ENCODE data around the gene CTIF. TPM values are rescaled to one million over a fixed set of nuclear protein-coding genes. Genes with fewer than 3 reads are reported as not detected.
"Not testable (repeated sequence)": the region's sequence is repeated elsewhere in the genome, so short reads cannot be mapped to it uniquely, and the experiment has no call there.

Gene CTIF
- total RNA-seq, 1 experiment from 2014 or later: 23.8 TPM

DNA sequence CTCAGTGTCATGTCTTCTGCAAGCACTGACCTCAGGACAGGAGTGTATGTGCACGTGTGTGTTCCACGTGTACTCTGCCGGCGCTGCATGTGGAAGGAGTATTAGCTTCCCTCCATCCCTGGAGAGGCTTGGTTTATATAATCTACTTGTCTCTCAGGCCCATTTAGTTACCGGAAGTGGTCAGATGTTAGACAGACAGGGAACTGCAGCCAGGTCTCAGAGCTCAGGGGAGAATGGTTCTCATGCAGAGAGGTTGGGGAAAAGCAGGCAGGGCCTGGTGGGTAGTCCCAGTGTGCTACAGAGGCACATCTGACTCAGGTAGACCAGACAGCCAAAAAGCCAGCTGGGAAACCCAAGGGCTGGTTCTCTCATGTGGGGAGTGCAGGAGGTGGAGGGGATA, 167.9 kb downstream of the CTIF start:
- no peak for DNase-seq (ENCODE audit: low spot score)

DNA sequence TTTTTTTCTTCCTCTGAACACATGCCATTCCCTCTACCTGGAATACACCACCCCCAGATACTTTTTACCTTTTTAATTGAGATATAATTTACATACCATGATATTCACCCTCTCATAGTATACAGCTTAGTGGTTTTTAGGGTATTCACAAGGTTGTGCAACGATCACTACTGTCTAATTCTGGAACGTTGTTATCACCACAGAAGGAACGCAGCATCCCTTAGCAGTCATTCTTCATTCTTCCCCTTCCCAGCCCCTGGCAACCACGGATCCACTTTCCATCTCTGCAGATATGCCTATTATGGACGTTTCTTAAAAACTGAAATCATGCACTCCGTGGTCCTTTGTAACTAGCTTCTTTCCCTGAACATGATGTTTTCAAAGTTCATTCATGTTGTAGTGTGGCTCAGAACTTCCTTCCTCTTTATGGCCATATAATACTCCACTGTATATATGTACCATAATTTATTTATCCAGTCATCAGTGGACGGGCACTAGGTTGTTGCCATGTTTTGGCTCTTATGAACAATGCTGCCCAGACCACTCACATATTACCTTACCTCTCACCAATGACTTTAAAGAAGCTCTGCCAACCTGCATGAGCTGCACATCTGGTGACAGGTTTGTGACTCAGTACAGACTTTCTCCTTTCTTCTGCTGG, 168.9 kb downstream of the CTIF start:
- DNase-seq (ENCODE audit: low spot score): no peak

DNA sequence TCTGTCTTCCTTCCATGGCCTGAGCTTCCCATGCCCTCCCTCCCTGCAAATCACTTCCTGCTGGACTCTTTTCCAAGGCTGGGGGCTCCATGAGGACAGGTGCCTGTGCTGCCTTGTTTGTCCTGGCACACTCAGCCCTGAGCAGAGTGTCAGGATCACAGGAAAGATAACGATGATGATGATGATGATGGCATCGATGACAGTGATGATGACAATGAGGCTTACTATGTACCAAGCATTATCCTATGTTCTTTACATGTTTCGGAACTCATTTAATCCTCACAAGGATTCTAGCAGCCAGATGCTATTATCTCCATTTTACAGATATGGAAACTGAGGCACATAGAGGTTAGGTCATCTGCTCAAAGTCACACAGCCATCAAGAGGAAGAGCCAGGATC, 170.0 kb downstream of the CTIF start:
- DNase-seq (ENCODE audit: low spot score): no peak

DNA sequence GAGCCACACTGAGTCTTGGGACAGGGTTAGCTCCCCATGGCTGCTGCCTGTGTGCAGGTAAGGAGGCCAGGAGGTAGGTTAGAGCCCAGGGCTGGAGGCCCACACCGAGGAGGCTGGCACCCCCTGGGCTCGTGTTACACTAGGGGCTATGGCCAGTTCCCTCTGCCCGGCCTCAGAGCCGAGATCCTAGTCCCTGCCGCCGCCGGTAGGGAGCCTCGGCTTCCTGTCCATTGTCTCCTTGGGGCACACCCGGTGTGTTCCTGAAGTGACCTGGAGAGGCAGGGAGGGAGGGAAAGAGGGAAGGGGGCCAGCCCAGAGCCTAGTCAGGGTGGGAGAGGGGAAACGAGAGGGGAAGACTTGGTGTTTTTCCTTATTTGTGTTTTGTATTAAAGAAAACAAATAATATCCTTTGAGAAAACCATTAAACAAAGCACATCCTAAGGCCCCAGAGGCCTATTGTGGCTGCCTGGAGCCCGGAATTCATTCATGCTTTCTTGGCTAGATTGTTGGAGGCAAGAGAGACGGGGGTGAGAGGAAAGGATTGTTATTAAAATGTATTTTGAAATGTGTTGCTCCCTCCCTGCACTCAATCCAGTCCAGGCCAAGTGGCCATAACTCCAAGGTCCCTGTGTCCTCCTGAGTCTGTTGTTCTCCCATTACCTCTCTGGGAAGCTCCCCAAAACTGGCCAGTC, 170.7 kb downstream of the CTIF start:
- no peak for DNase-seq (ENCODE audit: low spot score)

DNA sequence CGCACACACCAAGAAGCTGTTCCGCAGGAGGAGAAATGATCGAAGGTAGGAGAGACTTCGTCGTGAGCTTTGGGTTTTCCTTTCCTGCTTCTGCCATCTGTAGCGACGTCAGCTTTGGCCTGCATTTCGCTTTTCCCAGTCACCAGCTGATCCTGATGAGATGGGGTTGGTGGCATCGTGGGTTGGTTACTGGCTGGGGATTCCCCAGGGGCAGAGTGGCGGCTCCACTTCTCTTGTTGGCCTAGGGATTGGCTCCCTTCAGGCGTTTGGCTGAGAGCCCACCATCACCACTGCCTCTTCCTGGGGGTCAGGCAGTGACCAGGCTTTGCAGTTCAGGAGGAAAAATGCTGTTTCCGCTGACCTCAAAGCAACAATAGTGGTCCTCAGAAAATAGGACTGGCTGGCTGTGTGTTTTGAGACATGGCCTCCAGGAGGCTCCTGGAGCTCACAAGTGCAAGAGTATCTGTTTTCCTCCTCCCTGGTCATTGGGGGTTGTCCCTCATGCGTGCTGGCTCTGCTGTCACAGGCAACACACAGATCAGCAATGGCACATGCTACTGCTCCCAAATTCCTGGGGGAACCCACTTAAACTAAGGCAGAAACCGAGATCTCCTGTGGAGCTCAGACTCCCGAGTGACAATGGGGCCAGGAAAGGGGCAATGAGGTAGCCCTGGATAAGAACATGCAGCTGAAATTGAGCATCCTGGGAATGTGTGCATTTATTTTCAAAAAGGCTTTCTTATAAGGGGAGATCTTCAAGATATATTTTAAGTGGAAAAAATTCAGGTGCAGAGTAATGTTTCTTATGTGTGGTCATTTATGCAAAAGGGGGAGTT, 173.0 kb downstream of the CTIF start:
- DNase-seq (ENCODE audit: low spot score): peak; percentile 15

DNA sequence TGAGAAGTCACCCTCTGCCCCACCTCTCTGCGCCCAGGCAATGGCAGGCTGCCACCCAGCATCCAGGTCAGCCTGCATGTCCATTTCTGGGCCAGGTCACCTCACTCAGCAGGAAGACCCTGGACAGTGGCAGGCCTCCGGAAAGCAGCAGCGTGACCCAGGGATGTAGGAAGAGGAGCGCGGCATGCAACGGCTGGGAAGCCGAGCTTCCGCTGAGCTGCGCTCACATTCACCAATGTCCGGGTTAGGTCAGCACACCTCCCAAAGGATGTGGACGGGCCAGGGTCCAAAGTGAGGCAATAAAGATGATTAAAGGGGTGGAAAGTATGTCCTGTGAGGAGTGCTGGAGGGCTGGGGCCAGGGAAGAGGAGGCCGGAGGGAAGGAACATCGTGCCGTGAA, 174.5 kb downstream of the CTIF start:
- no peak for DNase-seq (ENCODE audit: low spot score)

DNA sequence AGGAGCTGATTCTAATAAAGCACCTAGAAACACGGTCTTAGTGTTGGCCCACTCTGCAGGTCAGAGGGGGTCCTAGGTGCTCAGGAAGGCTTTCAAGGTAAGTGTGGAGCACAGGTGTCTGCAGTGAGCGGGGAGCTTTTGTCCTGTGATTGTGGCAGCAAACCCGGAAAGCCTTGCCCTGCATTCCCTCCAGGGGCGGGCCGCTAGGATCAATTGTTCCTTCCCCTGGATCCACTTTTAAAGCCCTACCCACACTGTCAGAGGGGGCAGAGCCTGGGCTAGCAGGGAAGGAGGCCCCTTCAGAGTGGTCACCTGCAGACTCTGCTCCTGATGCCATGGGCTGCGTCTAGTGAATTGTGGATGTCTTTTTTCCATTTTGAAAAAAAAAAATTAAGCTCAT, 176.0 kb downstream of the CTIF start:
- DNase-seq (ENCODE audit: low spot score): no peak

DNA sequence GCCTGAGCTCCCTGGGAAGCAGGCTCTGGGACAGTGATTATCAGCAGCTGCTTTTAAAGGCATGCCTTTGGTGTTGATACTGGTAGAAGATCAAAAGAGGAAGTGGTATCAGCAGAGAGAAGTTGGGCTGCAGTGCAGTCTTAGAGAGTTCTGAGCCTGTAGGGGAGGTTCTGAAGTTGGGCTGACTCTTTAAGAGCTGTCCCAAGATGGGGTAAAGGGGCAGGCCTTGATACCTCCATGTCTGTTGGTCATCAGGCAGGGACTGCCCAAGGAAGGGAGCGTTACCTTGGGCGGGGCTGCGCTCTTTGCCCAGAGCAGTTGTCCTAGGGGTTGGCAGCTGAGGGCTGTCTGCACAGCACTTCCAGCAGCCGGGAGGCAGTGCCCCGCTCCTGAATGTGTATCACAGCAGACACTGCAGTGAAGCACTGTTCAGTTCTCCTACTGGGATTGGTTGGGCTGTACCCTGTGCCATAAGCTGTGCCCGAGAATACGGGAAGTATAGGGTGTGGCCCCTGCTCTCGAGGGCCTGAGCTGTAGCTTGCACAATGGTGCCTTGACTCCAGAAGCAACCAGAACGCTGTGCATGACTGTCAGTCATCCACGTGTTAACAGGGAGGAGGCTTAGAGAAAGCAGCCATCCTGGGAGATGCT, 177.0 kb downstream of the CTIF start:
- no peak for DNase-seq (ENCODE audit: low spot score)

DNA sequence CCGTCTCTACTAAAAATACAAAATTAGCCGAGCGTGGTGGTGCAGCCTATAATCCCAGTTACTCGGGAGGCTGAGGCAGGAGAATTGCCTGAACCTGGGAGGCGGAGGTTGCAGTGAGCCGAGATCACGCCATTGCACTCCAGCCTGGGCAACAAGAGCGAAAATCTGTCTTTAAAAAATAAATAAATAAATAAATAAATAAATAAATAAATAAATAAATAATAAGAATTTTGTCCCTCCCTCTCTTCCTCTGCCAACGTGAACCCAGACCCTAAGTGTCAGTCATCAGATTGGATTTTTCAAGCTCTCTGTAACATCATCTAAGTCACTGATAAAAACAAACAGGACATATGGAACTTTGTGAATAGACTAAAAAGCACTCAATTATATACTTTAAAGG, 178.4 kb downstream of the CTIF start:
- DNase-seq (ENCODE audit: low spot score): not testable (repeated sequence)

DNA sequence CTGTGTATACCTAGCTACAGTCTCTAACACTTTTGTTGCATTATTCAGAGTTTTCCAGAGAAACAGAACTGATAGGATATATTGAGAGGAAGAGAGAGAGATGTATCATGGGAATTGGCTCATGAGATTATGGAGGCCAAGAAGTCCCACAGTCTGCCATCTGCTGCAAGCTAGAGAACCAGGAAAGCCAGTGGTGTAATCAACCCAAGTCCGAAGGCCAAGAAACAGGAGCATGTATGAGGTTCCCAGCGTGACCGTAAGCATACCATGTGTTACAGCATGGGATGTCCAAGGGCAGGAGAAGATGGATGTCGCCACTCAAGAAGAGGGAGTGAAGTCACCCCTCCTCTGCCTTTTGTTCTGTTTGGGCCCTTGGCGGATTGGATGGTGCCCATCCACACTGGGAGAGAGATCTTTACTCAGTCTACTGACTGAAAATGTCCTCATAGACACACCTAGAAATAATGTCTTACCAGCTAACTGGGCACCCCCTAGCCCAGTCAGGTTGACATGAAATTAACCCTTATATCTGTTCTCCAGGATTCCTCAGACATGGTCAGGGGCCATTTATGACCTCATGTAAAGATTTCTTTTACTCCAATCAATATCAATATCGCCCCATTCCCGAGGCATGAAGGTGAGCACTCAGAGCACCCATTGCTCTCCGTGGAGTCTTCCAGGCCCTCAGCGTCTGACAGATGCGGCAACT, 179.6 kb downstream of the CTIF start:
- DNase-seq (ENCODE audit: low spot score): no peak

DNA sequence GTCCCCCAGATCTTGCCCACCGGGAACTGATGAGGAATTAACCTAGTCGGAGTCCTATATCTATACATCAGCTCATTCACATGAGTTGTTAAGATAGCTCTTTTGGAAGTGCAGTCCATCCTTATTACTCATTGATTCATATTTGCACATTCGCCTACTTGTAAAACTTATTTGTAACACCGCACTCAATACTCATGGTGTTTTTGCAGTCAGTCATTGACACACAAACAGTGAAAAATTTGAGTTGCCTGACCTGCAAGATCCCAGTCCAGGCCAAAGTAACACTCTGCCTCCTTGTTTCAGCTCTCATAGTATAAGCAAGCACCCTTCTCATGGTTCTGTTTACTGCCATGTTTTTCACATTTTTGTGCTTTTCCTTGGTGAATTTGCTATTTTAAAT, 180.6 kb downstream of the CTIF start:
- DNase-seq (ENCODE audit: low spot score): no peak

DNA sequence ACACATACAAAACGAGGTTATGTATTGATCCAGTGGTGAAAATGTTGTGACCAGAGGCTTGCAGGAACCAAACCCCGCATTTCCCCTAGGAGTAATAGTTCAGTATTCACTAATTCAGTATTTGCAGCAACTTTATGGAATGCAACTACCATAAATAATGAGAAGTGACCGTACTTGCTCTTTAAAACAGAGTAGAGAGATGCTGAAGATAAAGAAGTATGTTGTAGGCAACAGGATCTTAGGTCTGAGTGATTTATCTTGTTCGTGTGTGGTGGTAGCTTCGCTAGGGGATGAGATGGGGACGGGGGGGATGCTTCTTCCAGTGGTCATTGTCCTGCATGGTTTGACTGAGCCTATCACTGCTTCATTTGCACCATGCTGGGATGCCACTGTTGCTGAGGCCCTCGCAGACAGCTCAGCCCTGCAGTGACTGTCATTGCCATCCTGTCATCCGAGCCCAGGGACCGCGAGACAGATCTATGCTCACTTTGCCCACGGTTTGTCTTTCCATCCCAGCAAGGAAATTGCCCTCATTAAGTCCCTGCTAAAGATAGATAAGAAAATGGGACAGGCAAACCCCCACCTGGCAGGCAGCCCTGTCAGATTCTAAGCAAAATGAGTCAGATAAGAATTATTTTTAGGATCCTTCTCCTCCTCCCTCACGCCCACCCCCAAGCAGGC, 181.3 kb downstream of the CTIF start:
- DNase-seq (ENCODE audit: low spot score): peak; percentile 47

DNA sequence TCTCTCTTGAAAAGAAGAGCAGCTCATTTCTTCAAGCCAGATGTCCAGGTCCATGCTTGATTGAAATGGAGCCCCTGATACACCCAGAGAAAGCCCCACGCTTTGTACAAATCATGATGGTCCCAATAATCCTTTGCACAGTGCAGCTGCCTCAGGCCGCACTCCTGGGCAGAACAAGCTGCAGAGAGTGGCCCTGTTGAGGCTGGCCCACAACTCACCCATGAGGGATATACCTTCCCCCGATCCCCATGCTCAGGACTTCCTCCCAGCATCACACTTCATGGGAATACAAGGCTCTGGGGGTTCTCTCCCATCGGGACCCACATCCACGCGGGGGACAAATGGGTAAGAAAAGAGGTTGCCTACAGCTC, 181.8 kb downstream of the CTIF start:
- DNase-seq (ENCODE audit: low spot score): no peak

DNA sequence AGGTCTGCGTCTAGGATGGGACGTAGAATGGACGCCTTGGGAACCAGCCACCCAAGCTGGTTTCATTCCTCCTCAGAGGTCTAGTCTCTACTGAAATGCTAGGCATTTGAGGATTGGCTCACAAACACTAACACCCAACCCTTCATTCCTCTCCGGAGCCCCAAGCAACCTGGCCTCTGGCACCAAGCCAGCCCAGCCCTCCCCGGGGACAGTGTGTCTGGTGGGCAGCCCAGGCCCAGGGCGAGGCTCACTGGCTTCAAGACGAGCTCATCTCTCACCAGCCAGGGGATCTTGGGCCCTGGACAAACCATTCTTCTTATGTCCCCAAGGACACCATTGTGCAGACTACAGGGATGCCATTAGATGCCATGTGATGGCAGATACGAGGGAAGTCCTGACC, 182.5 kb downstream of the CTIF start:
- DNase-seq (ENCODE audit: low spot score): no peak

DNA sequence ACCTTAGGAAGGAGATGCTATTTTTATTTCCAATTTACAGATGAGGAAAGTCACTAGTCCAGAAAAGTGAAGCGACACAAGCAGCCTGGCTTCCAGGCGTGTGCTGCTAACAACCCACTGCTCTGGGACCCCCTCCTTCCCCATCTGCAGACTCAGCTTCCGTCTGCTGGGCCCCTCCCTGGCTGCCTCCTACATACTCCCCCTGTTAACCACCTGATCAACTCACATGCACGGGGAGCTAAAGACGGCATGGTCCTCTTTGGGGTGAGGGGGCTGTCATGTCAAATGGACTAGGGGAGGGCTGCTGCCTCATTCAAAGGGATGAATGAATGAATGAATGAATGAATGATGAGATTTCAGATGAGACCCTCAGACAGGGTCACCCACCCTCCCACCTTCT, 184.2 kb downstream of the CTIF start:
- DNase-seq (ENCODE audit: low spot score): no peak

DNA sequence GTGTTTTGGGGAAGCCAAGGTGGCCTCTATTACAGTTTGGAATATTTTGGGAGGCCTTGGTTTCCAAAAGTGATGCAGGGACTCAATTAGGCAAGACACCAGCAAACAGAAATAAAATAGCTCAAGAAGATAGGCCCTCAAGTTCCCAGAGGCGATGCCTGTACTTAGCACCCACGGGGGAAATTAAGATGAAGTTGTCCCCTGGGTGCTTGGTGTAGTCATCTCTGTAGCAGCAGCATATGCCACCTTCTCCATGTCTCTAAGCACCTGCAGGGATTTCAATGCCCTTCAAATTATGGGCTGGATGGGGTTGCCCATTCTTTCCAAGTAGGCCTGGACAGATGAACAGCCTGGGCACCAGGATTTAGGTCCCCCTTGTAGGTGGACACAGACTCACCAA, 185.0 kb downstream of the CTIF start:
- no peak for DNase-seq (ENCODE audit: low spot score)

DNA sequence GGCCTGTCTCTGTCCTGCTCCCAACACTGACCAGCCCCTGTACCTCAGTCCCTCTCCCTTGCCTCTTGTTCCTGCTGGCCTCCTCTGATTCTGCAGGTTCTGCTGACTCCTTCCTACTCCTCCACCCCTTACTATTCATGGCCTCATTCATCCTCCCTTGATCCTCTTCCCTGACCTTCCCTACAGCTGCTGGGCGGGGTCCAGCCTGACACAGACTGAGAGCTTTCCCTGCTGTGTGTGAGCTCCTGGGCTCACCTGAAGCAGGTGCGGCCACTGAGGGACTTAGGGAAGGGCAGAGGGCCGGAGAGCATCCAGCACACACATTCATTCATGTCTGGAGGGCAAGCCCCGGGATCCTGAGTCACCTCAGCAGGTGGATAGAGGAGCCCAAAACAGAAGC, 185.6 kb downstream of the CTIF start:
- DNase-seq (ENCODE audit: low spot score): no peak

DNA sequence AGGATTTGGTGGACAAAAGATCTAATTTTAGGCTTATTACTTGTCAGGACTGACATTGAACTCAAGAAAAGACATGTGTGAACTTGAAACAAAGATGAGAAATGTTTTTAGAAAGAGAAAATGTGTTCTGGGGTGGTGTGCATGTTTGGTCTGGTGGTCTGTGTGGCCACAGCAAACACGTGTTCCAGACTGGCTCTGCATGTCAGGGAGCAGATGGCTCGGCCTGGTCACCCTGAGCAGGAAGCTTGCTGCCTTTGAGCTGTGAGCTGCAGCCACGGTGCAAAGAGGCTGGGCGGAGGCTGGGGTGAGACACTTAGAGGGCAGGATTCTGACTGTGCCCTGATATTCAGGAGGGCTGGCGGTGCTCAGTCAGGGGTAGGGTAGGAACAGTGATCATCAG, 186.1 kb downstream of the CTIF start:
- no peak for DNase-seq (ENCODE audit: low spot score)

DNA sequence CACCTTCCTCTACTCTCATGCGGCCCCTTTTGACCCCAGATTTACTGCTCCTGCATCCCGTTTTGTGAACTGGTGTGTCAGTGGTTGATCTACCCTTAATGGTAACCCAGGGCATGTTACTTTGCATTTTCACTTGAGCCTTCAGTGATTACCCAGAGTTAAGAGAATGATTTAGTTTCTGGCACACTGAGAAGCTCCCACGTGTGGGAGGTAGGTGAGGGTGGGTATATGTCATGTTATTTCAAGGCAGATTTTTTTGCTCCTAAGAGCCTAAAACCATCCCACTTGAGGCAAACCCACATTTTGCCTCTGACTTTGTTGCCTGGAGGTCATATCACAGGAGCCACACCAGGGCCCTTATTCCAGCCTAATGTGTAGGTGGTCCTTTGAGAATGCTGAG, 186.7 kb downstream of the CTIF start:
- no peak for DNase-seq (ENCODE audit: low spot score)

DNA sequence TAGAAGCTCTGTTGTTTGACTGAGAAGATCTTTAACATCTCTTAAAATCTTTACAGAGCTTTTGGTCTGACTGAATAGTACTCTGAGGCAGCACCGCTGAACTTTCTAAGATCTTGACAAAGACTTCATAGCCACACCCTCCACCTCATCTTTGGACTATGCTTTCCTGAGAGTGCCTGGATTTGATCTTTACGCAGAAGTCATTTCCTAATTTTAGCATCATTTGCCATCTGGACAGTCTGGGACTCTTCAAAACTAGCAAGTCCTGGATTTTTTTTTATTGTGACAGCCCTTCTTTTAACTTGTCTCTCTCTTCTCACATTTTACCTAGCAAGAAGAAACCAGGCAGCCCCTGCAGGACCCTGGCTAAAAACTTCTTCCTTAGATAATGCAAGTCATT, 188.8 kb downstream of the CTIF start:
- DNase-seq (ENCODE audit: low spot score): no peak

DNA sequence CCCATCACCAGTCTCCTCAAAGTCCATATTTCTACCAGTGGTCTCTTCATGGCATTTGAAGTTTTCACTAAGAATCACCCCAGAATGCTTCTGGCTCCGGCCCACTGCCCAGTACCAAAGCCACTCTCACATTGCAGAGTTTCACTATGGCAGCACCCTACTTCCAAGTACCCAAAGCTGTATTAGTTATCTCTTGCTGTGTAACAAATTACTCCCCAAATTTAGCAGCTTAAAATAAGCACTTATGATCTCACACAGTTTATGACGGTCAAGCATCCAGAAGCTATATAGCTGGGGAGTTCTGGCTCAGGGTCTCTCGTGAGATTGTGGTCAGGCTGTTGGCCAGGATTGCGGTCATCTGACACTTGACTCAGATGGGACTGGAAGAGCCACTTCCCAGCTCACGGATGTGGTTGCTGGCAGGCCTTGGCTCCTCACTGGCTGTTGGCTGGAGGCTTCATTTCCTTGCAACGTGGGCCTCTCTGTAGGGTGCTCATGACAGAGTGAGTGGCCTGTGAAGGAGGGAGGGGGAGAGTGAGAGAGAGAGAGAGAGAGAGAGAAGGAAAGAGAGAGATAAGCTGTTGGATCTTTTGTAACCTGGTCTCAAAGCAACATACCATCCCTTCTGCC, 189.5 kb downstream of the CTIF start:
- DNase-seq (ENCODE audit: low spot score): peak; percentile 95
